Naive B cell (primary cell): ENCODE data around the gene TMEM53. TPM values are rescaled to one million over a fixed set of nuclear protein-coding genes. Genes with fewer than 3 reads are reported as not detected.

Experiments
- ATAC-seq, 2 donors: fragments of 150-1000 bp; cut with Tn5 transposase; 2 replicates each; pipeline ENCODE4 v1.10.0; 2021; ENCODE audit warnings: low read depth in 2 of 2, mild to moderate bottlenecking in 2 of 2, moderate library complexity in 2 of 2
- DNase-seq: peaks from one replicate; pipeline ENCODE4 v3.0.0; 2022
- H3K27ac Mint-ChIP-seq, 6 donors: one replicate each; pipeline ENCODE4 v1.8.0; 2020 to 2022; ENCODE audit warnings: mild to moderate bottlenecking in 6 of 6, mixed read lengths in 6 of 6, moderate library complexity in 5 of 6, inconsistent platforms in 2 of 6
- H3K27me3 Mint-ChIP-seq, 3 donors: one replicate each; pipeline ENCODE4 v1.8.0; 2021 to 2022; ENCODE audit warnings: mixed read lengths in 3 of 3, mild to moderate bottlenecking in 1 of 3
- H3K36me3 Mint-ChIP-seq, 2 donors: one replicate each; pipeline ENCODE4 v1.8.0; 2020 to 2022; ENCODE audit warnings: mixed read lengths in 2 of 2, inconsistent platforms in 1 of 2, mild to moderate bottlenecking in 1 of 2
- H3K4me1 Mint-ChIP-seq, 3 donors: one replicate each; pipeline ENCODE4 v1.8.0; 2020 to 2022; ENCODE audit warnings: mixed read lengths in 3 of 3, inconsistent platforms in 1 of 3, mild to moderate bottlenecking in 1 of 3, moderate library complexity in 1 of 3
- H3K4me3 Mint-ChIP-seq, 8 donors: one replicate each; pipeline ENCODE4 v1.8.0; 2020 to 2022; ENCODE audit warnings: mild to moderate bottlenecking in 8 of 8, mixed read lengths in 8 of 8, moderate library complexity in 8 of 8, inconsistent platforms in 2 of 8
- H3K9me3 Mint-ChIP-seq, 7 donors: one replicate each; pipeline ENCODE4 v1.8.0; 2020 to 2022; ENCODE audit warnings: mixed read lengths in 7 of 7, mild to moderate bottlenecking in 5 of 7, inconsistent platforms in 2 of 7, moderate library complexity in 1 of 7
- polyA plus RNA-seq, 6 donors: library from polyadenylated mRNA; unstranded; fragments of 300-500 nt; fragmentation: Illumina TruSeq; gene quantifications; one replicate each; pipeline ENCODE4 v1.2.3, GENCODE V29; 2021; ENCODE audit warnings: low read depth in 6 of 6

The TMEM53 gene
- polyA plus RNA-seq, 6 donors from 2014 or later, result 1.2 to 10.3 (median 7.4) TPM

DNA sequence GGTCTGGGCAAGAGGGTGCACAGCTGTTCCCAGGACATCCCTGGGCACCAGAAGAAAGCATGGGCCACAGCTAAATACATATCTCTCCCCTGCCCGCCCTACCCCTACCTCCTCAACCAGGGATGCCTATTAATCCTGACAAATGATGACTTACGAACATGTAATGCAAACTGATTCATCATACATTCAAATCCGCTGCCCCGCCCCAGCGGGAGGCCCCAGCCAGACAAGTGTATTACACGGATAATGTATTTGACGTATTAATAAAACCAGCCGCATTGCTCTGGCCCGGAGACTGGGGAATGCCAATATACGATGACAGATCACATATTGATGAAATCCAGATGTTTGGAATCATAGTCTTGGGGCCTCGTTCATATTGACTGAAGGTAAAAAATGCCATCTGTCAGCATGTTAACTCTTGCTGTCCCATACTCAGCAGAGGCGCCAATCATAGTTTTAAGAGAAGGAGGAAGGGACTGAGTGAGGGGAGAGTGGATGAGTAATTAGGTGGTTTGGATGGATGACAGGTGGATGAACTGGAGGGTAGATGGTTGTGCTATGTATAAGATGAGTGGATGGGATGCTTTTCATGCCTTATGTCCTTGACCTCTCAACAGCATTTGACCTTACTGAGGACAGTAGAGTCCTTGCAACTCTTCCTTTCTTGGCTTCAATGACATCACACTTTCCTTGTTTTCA, 68.2 kb downstream of the TMEM53 start:
- H3K36me3 Mint-ChIP-seq, result no peaks in the 10 kb centered on the region
- DNase-seq (no peak), ATAC-seq (no peak)
- H3K4me3 Mint-ChIP-seq, result no peak overlapping the region
- H3K9me3 Mint-ChIP-seq, result peaks cover 0 to 2% (median 0%) of the 10 kb centered on the region in 7 donors
- H3K27ac Mint-ChIP-seq, result no peak overlapping the region
- no peaks in the 10 kb centered on the region for H3K4me1 Mint-ChIP-seq
- H3K27me3 Mint-ChIP-seq, result peaks cover 4 to 8% (median 6%) of the 10 kb centered on the region in 3 donors

DNA sequence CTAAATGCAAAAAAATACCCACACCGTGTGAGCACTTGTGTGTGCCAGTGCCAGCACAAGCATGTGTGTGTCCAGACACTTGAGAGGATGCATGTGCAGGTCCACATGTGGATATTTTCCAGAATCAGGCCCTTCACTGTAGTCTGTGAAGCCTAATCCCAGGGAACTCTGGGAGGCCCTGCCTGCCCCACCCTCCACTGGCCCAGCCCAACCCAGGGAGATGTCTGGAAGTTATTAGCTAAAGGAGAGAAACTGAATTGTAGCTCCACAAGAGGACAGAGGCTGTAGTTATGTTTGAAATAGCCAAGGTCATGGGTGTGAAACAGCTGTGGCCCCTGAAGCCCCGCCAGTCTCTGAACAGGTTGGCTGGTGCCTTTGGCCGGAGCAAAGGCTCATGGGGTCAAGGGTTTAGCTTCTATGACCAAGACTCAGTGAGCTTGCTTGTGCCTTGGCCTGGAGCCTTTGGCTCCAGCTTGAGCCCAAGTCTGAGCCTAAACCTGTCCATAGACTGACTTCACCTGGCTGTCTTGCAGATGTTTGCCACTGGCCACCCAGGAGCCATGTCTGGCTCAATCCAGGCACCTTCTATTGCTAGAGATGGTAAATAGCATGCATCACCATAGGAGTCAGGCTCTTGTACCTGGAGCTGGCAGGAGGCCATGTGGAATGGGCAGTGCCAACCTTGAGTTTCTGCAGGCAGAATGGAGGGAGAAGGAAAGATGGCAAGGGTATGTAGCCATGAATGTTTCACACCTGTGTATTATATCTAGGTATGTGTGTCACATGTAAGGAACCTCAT, 69.9 kb downstream of the TMEM53 start:
- H3K27ac Mint-ChIP-seq, result no peak overlapping the region
- no peak overlapping the region for H3K4me3 Mint-ChIP-seq
- no peaks in the 10 kb centered on the region for H3K4me1 Mint-ChIP-seq
- ATAC-seq (no peak), DNase-seq (no peak)
- H3K9me3 Mint-ChIP-seq, result peaks cover 0 to 2% (median 0%) of the 10 kb centered on the region in 7 donors
- H3K27me3 Mint-ChIP-seq, result peaks cover 4 to 8% (median 6%) of the 10 kb centered on the region in 3 donors
- H3K36me3 Mint-ChIP-seq, result no peaks in the 10 kb centered on the region

DNA sequence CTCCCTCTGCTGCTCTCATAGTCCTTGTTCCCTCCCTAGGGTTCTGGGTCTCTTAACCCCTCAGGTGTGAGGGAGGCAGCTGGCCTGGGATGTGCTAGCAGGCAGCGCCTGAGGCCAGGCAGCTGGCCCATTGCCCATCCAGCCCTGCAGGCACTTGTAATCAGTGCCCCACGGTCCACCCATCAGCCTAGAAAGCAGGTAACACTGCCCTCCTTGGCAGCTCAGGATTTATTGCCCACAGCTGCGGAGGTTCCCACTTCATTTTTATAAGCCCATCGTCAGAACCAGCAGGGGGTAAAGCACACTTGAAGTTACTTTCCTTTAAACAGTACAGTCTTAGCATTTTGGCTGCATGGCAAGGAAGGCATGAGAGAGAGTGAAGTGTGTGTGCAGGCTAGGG, 70.6 kb downstream of the TMEM53 start:
- Mint-ChIP-seq H3K27me3 (peaks cover 4 to 7% (median 6%) of the 10 kb centered on the region in 3 donors), H3K9me3 (peaks cover 0 to 2% (median 0%) of the 10 kb centered on the region in 7 donors), H3K4me1 (no peaks in the 10 kb centered on the region), H3K27ac (no peak overlapping the region), H3K36me3 (no peaks in the 10 kb centered on the region), H3K4me3 (no peak overlapping the region)
- ATAC-seq (no peak), DNase-seq (no peak)

Other genes starting within 250 kb of the TMEM53 start
- gene ARMH1, start 233 bp upstream of the TMEM53 start, polyA plus RNA-seq, result 10 to 100 TPM; 14.0 to 28.1 (median 18.6) TPM
- not detected for gene RNU5D-1, start 56.7 kb upstream of the TMEM53 start, polyA plus RNA-seq
- gene KIF2C, start 65.4 kb upstream of the TMEM53 start, polyA plus RNA-seq, result under 1 TPM in 4 of 6 donors, not detected in 2; 0.23 to 0.85 (median 0.33) TPM
- 1,000 to 10,000 TPM in 5 of 6 donors, 100 to 1,000 TPM in 1; 896 to 1,302 (median 1,132) TPM for gene RPS8, start 101.1 kb upstream of the TMEM53 start, polyA plus RNA-seq
- gene BEST4, start 113.7 kb upstream of the TMEM53 start, polyA plus RNA-seq, result under 1 TPM in 1 of 6 donors, not detected in 5; 0.12 TPM
- 1 to 10 TPM; 2.6 to 9.2 (median 5.0) TPM for gene PLK3, start 125.9 kb upstream of the TMEM53 start, polyA plus RNA-seq
- not detected for gene DYNLT4, start 132.9 kb upstream of the TMEM53 start, polyA plus RNA-seq
- under 1 TPM in 3 of 6 donors, not detected in 3; 0.09 to 0.57 (median 0.31) TPM for gene BTBD19, start 134.0 kb upstream of the TMEM53 start, polyA plus RNA-seq
- under 1 TPM in 1 of 6 donors, not detected in 5; 0.27 TPM for gene PTCH2, start 168.8 kb upstream of the TMEM53 start, polyA plus RNA-seq